ENCODE data around the gene TNFRSF11A.

- TF ChIP-seq CTCF (IDR thresholded peaks at IDR 0.05; ENCODE audit: poor library complexity) = no peak
- TF ChIP-seq EZH2 (IDR thresholded peaks at IDR 0.05; ENCODE audit: borderline replicate concordance) = no peak
Observed at GRCh38 chr18:62402342-62402948, 77.3 kb downstream of the TNFRSF11A start.

Measured in hepatocyte (in vitro differentiated cells).